D721Med (cell line): ENCODE results near the gene HPD.

ENCODE experiments used
- DNase-seq: peaks from one replicate; pipeline ENCODE4 v3.0.0; 2011; ENCODE audit warnings: low spot score; ENCODE audit not compliant: insufficient read length
- FAIRE-seq: peaks from 2 replicates; lab custom pipeline; 2011; peaks lifted over from hg19 to GRCh38; lab: Jason Lieb, UNC
- CTCF ChIP-seq: IDR thresholded peaks from 2 replicates; pipeline ENCODE4 v1.5.1; 2012; ENCODE audit warnings: mild to moderate bottlenecking, control low read depth; ENCODE audit not compliant: insufficient read depth; ENCODE audit errors: missing control alignments

HPD gene

GRCh38 chr12:121845701-121846100 lies 13.0 kb downstream of the HPD start:
- no peak for DNase-seq
- FAIRE-seq: no peak
- TF ChIP-seq CTCF: no peak

- DNase-seq (no peak), FAIRE-seq (no peak)
- TF ChIP-seq CTCF: no peak
These were observed 15.2 kb downstream of the HPD start for GRCh38 chr12:121843236-121843982.

GRCh38 chr12:121839993-121840761 lies 18.5 kb downstream of the HPD start:
- FAIRE-seq (no peak), DNase-seq (no peak)
- TF ChIP-seq CTCF: no peak

GRCh38 chr12:121839106-121839992 lies 19.3 kb downstream of the HPD start:
- DNase-seq (peak; percentile 86), FAIRE-seq (no peak)
- TF ChIP-seq CTCF: no peak

- no peak for DNase-seq
- FAIRE-seq: no peak
- TF ChIP-seq CTCF: no peak
These were observed 20.5 kb downstream of the HPD start for GRCh38 chr12:121838126-121838525.

GRCh38 chr12:121837680-121838079 lies 21.0 kb downstream of the HPD start:
- FAIRE-seq: no peak
- DNase-seq: no peak
- TF ChIP-seq CTCF: no peak
